SKM-1 treated with dmso at 0.1 percent for 144 hours (cell line): Measurements from ENCODE around the gene SUDS3.
A peak's percentile ranks its signal among the peaks of the same experiment; 100 is the strongest.

ENCODE experiments used
- DNase-seq: peaks from one replicate; lab custom pipeline; 2025; ENCODE audit not compliant: unreplicated experiment; lab: John Stamatoyannopoulos, UW

The SUDS3 gene

GRCh38 chr12:118356809-118357256, 19.5 kb upstream of the SUDS3 start:
- no peak for DNase-seq

- DNase-seq = peak; percentile 46
Observed at GRCh38 chr12:118357257-118358007, 18.9 kb upstream of the SUDS3 start.

- DNase-seq = no peak
Observed at GRCh38 chr12:118358008-118358359, 18.4 kb upstream of the SUDS3 start.

GRCh38 chr12:118358612-118359540, 17.5 kb upstream of the SUDS3 start:
- peak; percentile 12 for DNase-seq

GRCh38 chr12:118359541-118359915, 16.8 kb upstream of the SUDS3 start:
- no peak for DNase-seq

GRCh38 chr12:118361092-118361404, 15.3 kb upstream of the SUDS3 start:
- DNase-seq = no peak

- no peak for DNase-seq
Observed at GRCh38 chr12:118361889-118362288, 14.5 kb upstream of the SUDS3 start.

GRCh38 chr12:118368821-118369220, 7.5 kb upstream of the SUDS3 start:
- no peak for DNase-seq

- DNase-seq = no peak
Observed at GRCh38 chr12:118370601-118371000, 5.8 kb upstream of the SUDS3 start.

GRCh38 chr12:118371321-118372282, 4.8 kb upstream of the SUDS3 start:
- DNase-seq = no peak

- peak; percentile 89 for DNase-seq
Observed at GRCh38 chr12:118372541-118373495, 3.5 kb upstream of the SUDS3 start, which contains the start of gene TAOK3. Gene TAOK3, minus strand, starts transcription at chr12:118372907. Its CDS starts 117,340 bp downstream, at chr12:118255567.

GRCh38 chr12:118373616-118374015, 2.7 kb upstream of the SUDS3 start:
- DNase-seq = no peak

- DNase-seq = no peak
Observed at GRCh38 chr12:118374126-118374725, 2.1 kb upstream of the SUDS3 start.

- DNase-seq = no peak
Observed at GRCh38 chr12:118374909-118375308, 1.4 kb upstream of the SUDS3 start.

GRCh38 chr12:118375348-118375747, 1.0 kb upstream of the SUDS3 start:
- no peak for DNase-seq

GRCh38 chr12:118377021-118377883, 897 bp downstream of the SUDS3 start:
- DNase-seq = no peak

- peak; percentile 21 for DNase-seq
Observed at GRCh38 chr12:118377884-118378470, 1.6 kb downstream of the SUDS3 start.

- DNase-seq = no peak
Observed at GRCh38 chr12:118391424-118391823, 15.1 kb downstream of the SUDS3 start.
